OCI-LY7 (cell line): ENCODE data around the gene GIPC1.

Source experiments
- EZH2phosphoT487 ChIP-seq: fragments of 200-600 bp; sonication (generic); IDR thresholded peaks from 2 replicates; pipeline ENCODE4 v1.6.1; 2018; ENCODE audit warnings: low read depth, borderline replicate concordance, mild to moderate bottlenecking, mixed run types, antibody characterized with exemption, low read length, moderate library complexity, mixed read lengths
- TF ChIP-seq, protein P1 (sequence below): fragments of 200-600 bp; sonication (generic); conservative IDR thresholded peaks from 2 replicates; pipeline ENCODE4 v1.5.1; 2014; ENCODE audit warnings: mild to moderate bottlenecking, antibody characterized with exemption, low read length, moderate library complexity, mixed read lengths

DNA sequence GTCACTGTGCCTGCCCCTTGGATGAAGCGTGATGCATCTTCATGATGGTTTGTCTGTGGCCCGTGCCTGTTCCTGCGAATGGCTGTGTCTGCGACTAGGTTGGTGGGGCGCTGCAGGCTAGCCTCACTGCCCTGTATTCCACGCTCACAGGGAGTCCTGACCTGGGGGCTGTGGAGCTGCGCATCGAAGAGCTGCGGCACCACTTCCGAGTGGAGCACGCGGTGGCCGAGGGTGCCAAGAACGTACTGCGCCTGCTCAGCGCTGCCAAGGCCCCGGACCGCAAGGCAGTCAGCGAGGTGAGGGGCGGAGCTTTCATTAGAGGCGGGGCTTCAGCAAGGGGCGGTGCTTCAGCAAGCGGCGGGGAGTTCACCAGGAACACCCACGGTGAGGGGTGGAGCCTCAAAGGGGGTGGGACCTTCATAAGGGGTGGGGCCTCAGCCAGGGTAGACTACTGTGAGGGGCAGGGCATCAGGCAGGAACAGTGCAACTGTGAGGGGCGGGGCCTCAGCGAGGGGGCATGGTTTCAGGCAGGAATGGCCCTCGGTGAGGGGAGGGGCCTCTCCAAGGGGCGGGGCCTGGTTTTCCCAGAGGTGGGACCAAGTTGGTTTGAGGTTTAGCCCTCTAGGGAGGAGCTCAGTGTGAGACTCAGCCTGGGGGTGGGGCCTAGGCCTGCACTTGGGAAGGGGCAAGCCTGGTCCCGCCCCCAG lies 45.6 kb downstream of the GIPC1 start:
- TF ChIP-seq, protein P1, sequence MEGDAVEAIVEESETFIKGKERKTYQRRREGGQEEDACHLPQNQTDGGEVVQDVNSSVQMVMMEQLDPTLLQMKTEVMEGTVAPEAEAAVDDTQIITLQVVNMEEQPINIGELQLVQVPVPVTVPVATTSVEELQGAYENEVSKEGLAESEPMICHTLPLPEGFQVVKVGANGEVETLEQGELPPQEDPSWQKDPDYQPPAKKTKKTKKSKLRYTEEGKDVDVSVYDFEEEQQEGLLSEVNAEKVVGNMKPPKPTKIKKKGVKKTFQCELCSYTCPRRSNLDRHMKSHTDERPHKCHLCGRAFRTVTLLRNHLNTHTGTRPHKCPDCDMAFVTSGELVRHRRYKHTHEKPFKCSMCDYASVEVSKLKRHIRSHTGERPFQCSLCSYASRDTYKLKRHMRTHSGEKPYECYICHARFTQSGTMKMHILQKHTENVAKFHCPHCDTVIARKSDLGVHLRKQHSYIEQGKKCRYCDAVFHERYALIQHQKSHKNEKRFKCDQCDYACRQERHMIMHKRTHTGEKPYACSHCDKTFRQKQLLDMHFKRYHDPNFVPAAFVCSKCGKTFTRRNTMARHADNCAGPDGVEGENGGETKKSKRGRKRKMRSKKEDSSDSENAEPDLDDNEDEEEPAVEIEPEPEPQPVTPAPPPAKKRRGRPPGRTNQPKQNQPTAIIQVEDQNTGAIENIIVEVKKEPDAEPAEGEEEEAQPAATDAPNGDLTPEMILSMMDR = no peak
- TF ChIP-seq EZH2phosphoT487 = no peak
